ENCODE data around the gene RPIA.

Gene RPIA

GRCh38 chr2:88724643-88725332 is 33.3 kb downstream of the RPIA start:
- Histone ChIP-seq H3K4me3 (ENCODE audit: low read depth in 1 of 2, low read length in 2 of 2) (no peak overlapping the region), H3K9me3 (ENCODE audit: control insufficient read depth in 1 of 2, low read length in 2 of 2) (no peaks in the 10 kb centered on the region), H3K9ac (ENCODE audit: low read depth in 1 of 2, low read length in 2 of 2) (no peak overlapping the region), H3K27ac (ENCODE audit: low read depth, low read length) (no peak overlapping the region), H3K4me1 (ENCODE audit: control insufficient read depth in 1 of 2, insufficient read depth in 2 of 2, low read length in 2 of 2) (peaks cover 10 to 12% of the 10 kb centered on the region in 2 donors), H3K27me3 (ENCODE audit: control insufficient read depth in 1 of 2, insufficient read depth in 2 of 2, low read length in 2 of 2) (no peaks in the 10 kb centered on the region), H3K36me3 (ENCODE audit: control insufficient read depth in 1 of 2, insufficient read depth in 2 of 2, low read length in 2 of 2) (no peaks in the 10 kb centered on the region)

DNA sequence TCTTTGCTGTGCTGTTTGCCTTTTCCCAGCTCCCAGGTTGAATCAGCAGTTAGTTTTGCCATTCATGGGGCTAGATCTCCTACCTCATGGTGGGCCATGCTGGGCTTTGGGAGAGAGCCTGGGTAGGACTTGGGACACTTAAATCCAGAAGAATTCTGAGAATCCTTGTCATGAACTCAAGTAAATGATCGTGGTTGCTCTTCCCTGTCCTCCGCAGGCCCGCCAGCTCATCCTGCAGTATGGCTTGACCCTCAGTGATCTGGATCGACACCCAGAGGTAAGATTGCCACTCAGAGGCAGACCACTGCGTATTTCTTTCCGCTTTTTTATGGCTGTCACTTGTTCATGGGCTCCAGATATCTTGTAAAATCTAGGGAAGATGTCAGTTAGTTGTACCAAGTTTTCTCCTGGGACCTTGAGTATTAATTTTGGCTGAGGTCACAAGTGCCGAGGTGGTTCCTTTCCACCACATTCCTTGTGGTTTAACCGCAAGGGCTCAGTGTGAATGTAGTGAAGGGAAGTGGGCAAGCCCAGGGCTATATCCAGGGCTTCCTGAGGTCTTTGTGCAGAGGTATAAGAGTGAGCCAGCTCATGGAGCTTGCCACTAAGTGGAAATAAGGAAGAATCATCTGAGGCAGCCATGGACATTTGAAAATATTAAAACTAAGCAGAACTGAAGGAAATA is 37.7 kb downstream of the RPIA start:
- no peaks in the 10 kb centered on the region for H3K27me3 ChIP-seq (ENCODE audit: control insufficient read depth in 1 of 2, insufficient read depth in 2 of 2, low read length in 2 of 2)
- H3K4me3 ChIP-seq (ENCODE audit: low read depth in 1 of 2, low read length in 2 of 2) = no peak overlapping the region
- H3K9ac ChIP-seq (ENCODE audit: low read depth in 1 of 2, low read length in 2 of 2) = no peak overlapping the region
- H3K36me3 ChIP-seq (ENCODE audit: control insufficient read depth in 1 of 2, insufficient read depth in 2 of 2, low read length in 2 of 2) = no peaks in the 10 kb centered on the region
- peaks cover 4 to 12% of the 10 kb centered on the region in 2 donors for H3K4me1 ChIP-seq (ENCODE audit: control insufficient read depth in 1 of 2, insufficient read depth in 2 of 2, low read length in 2 of 2)
- H3K9me3 ChIP-seq (ENCODE audit: control insufficient read depth in 1 of 2, low read length in 2 of 2) = no peaks in the 10 kb centered on the region
- H3K27ac ChIP-seq (ENCODE audit: low read depth, low read length) = no peak overlapping the region

GRCh38 chr2:88733155-88733902 is 41.9 kb downstream of the RPIA start:
- Histone ChIP-seq H3K27me3 (ENCODE audit: control insufficient read depth in 1 of 2, insufficient read depth in 2 of 2, low read length in 2 of 2) (no peaks in the 10 kb centered on the region), H3K9ac (ENCODE audit: low read depth in 1 of 2, low read length in 2 of 2) (no peak overlapping the region), H3K27ac (ENCODE audit: low read depth, low read length) (no peak overlapping the region), H3K4me3 (ENCODE audit: low read depth in 1 of 2, low read length in 2 of 2) (no peak overlapping the region), H3K9me3 (ENCODE audit: control insufficient read depth in 1 of 2, low read length in 2 of 2) (no peaks in the 10 kb centered on the region), H3K36me3 (ENCODE audit: control insufficient read depth in 1 of 2, insufficient read depth in 2 of 2, low read length in 2 of 2) (peaks cover 17 to 28% of the 10 kb centered on the region in 2 donors), H3K4me1 (ENCODE audit: control insufficient read depth in 1 of 2, insufficient read depth in 2 of 2, low read length in 2 of 2) (peaks cover 13 to 24% of the 10 kb centered on the region in 2 donors)

DNA sequence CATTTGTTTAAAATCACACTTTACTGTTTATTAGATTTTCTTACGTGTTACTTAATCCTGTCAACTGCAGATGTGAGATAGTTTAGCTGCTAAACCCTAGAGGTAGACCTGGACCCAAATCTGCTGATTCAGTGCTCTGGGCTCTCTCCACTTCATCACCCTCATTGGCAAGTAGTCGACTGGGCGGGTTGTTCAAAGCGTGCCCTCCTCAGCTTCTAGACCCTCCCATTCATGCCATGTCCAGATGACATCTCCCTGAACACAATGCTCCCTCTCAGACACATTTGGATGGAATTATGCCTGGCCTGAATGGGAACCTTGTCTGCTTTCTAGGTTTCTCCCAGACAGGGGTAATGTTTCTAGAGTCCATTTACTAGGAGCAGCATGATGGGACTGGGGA is 43.7 kb downstream of the RPIA start:
- no peaks in the 10 kb centered on the region for H3K27me3 ChIP-seq (ENCODE audit: control insufficient read depth in 1 of 2, insufficient read depth in 2 of 2, low read length in 2 of 2)
- H3K36me3 ChIP-seq (ENCODE audit: control insufficient read depth in 1 of 2, insufficient read depth in 2 of 2, low read length in 2 of 2) = peaks cover 17 to 37% of the 10 kb centered on the region in 2 donors

GRCh38 chr2:88735853-88736252 is 44.4 kb downstream of the RPIA start:
- H3K4me3 ChIP-seq (ENCODE audit: low read depth in 1 of 2, low read length in 2 of 2) = no peak overlapping the region
- H3K36me3 ChIP-seq (ENCODE audit: control insufficient read depth in 1 of 2, insufficient read depth in 2 of 2, low read length in 2 of 2) = peaks cover 17 to 43% of the 10 kb centered on the region in 2 donors
- no peaks in the 10 kb centered on the region for H3K9me3 ChIP-seq (ENCODE audit: control insufficient read depth in 1 of 2, low read length in 2 of 2)
- peaks cover 13 to 24% of the 10 kb centered on the region in 2 donors for H3K4me1 ChIP-seq (ENCODE audit: control insufficient read depth in 1 of 2, insufficient read depth in 2 of 2, low read length in 2 of 2)
- no peak overlapping the region for H3K27ac ChIP-seq (ENCODE audit: low read depth, low read length)
- no peaks in the 10 kb centered on the region for H3K27me3 ChIP-seq (ENCODE audit: control insufficient read depth in 1 of 2, insufficient read depth in 2 of 2, low read length in 2 of 2)
- no peak overlapping the region for H3K9ac ChIP-seq (ENCODE audit: low read depth in 1 of 2, low read length in 2 of 2)

More for the DNA sequence above, 43.7 kb downstream of the RPIA start:
- Histone ChIP-seq H3K9ac (ENCODE audit: low read depth in 1 of 2, low read length in 2 of 2) (no peak overlapping the region), H3K27ac (ENCODE audit: low read depth, low read length) (no peak overlapping the region), H3K4me3 (ENCODE audit: low read depth in 1 of 2, low read length in 2 of 2) (no peak overlapping the region), H3K4me1 (ENCODE audit: control insufficient read depth in 1 of 2, insufficient read depth in 2 of 2, low read length in 2 of 2) (peaks cover 13 to 24% of the 10 kb centered on the region in 2 donors), H3K9me3 (ENCODE audit: control insufficient read depth in 1 of 2, low read length in 2 of 2) (no peaks in the 10 kb centered on the region)

DNA sequence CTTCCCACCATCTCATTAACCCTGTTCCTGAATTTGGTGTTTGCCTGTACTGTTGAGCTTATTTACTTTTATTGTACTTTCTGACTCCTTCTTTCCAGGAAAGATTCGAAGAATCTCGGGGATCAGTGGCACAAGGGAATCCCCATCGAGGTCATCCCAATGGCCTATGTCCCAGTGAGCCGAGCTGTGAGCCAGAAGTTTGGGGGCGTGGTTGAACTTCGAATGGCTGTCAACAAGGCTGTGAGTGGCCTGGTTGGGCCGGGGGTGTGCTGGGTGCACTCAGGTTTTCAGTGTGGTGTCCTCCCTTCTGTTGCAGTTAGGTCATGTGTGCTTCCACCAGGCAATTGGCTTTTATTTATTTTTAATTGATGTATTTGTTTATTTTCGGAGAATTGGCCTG is 45.0 kb downstream of the RPIA start:
- no peak overlapping the region for H3K27ac ChIP-seq (ENCODE audit: low read depth, low read length)

DNA sequence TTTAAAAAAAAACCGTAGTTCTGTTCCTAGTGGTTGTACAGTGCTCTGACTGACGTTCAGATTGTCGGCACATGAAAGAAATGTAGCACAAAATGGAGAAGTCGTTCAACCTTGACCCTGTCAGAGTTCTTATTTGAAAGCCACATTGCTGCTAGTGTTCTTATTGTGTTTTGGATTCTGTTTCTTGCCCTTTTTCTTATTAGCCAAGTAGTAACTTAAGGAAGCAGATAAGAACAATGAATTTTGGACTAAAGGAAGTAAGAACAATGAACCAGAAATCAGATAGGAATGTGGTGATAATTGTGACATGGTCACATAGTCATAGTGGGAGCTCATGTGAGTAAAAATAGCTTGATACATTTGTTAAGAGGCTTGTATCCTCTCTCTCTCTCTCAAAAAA is 45.9 kb downstream of the RPIA start:
- peaks cover 13 to 24% of the 10 kb centered on the region in 2 donors for H3K4me1 ChIP-seq (ENCODE audit: control insufficient read depth in 1 of 2, insufficient read depth in 2 of 2, low read length in 2 of 2)
- peaks cover 17 to 58% of the 10 kb centered on the region in 2 donors for H3K36me3 ChIP-seq (ENCODE audit: control insufficient read depth in 1 of 2, insufficient read depth in 2 of 2, low read length in 2 of 2)
- H3K27ac ChIP-seq (ENCODE audit: low read depth, low read length) = no peak overlapping the region
- no peaks in the 10 kb centered on the region for H3K27me3 ChIP-seq (ENCODE audit: control insufficient read depth in 1 of 2, insufficient read depth in 2 of 2, low read length in 2 of 2)
- H3K9ac ChIP-seq (ENCODE audit: low read depth in 1 of 2, low read length in 2 of 2) = no peak overlapping the region
- no peak overlapping the region for H3K4me3 ChIP-seq (ENCODE audit: low read depth in 1 of 2, low read length in 2 of 2)
- H3K9me3 ChIP-seq (ENCODE audit: control insufficient read depth in 1 of 2, low read length in 2 of 2) = no peaks in the 10 kb centered on the region

More for the DNA sequence above, 45.0 kb downstream of the RPIA start:
- H3K27me3 ChIP-seq (ENCODE audit: control insufficient read depth in 1 of 2, insufficient read depth in 2 of 2, low read length in 2 of 2) = no peaks in the 10 kb centered on the region
- peaks cover 13 to 24% of the 10 kb centered on the region in 2 donors for H3K4me1 ChIP-seq (ENCODE audit: control insufficient read depth in 1 of 2, insufficient read depth in 2 of 2, low read length in 2 of 2)
- no peak overlapping the region for H3K4me3 ChIP-seq (ENCODE audit: low read depth in 1 of 2, low read length in 2 of 2)
- H3K36me3 ChIP-seq (ENCODE audit: control insufficient read depth in 1 of 2, insufficient read depth in 2 of 2, low read length in 2 of 2) = peaks cover 17 to 49% of the 10 kb centered on the region in 2 donors
- H3K9ac ChIP-seq (ENCODE audit: low read depth in 1 of 2, low read length in 2 of 2) = no peak overlapping the region
- no peaks in the 10 kb centered on the region for H3K9me3 ChIP-seq (ENCODE audit: control insufficient read depth in 1 of 2, low read length in 2 of 2)

DNA sequence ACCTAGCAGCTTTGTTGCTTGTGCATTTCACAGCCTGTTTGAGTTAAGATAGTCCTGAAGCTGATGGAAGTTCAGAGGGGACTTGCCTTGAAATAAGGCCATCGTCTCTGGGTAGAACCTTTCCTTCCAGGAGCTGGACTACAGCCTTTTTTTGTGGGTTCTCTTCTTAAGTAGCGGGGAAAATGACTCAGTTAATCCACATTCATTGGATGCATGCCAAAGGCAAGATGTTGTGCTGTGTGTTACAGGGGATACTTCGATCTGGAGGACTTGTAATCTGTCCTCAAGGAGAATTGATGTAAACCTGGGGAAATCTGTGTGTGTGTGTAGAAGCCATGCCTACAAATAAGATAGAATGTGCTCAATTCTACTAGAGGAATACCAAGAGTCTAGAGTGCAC is 46.8 kb downstream of the RPIA start:
- H3K27ac ChIP-seq (ENCODE audit: low read depth, low read length) = no peak overlapping the region
- H3K4me1 ChIP-seq (ENCODE audit: control insufficient read depth in 1 of 2, insufficient read depth in 2 of 2, low read length in 2 of 2) = peaks cover 13 to 24% of the 10 kb centered on the region in 2 donors
- peaks cover 17 to 63% of the 10 kb centered on the region in 2 donors for H3K36me3 ChIP-seq (ENCODE audit: control insufficient read depth in 1 of 2, insufficient read depth in 2 of 2, low read length in 2 of 2)
- no peaks in the 10 kb centered on the region for H3K27me3 ChIP-seq (ENCODE audit: control insufficient read depth in 1 of 2, insufficient read depth in 2 of 2, low read length in 2 of 2)
- no peak overlapping the region for H3K4me3 ChIP-seq (ENCODE audit: low read depth in 1 of 2, low read length in 2 of 2)
- no peaks in the 10 kb centered on the region for H3K9me3 ChIP-seq (ENCODE audit: control insufficient read depth in 1 of 2, low read length in 2 of 2)
- no peak overlapping the region for H3K9ac ChIP-seq (ENCODE audit: low read depth in 1 of 2, low read length in 2 of 2)

DNA sequence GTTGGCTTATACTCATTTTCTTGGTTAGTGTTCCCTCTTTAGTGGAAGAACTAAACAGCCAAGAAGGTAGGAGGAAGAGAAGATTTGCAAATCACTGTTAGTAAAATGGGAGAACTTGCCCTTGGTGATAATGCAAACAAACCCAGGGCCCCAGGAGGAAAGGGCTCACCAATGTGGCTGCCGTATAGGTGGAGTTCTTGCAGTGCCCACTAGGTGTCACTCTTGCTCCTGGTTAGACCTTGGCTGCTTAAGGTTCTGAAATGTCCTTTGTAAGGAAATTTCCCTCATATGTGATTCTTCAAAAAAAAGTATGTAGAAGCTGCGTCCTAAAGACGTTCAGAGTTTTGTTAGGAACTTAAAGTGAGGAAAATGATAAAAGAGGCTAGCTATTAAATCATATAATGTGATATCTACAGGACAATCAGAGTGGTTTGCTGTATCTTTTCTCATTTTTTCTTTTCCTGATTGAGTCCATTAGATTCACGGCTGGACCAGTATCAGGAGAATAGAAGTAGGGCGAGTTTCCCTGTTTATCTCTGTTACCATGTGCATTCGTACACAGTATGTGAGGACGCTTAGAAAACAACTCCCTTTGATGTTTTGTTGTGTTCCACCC is 48.6 kb downstream of the RPIA start:
- Histone ChIP-seq H3K27me3 (ENCODE audit: control insufficient read depth in 1 of 2, insufficient read depth in 2 of 2, low read length in 2 of 2) (no peaks in the 10 kb centered on the region), H3K36me3 (ENCODE audit: control insufficient read depth in 1 of 2, insufficient read depth in 2 of 2, low read length in 2 of 2) (peaks cover 18 to 67% of the 10 kb centered on the region in 2 donors), H3K4me1 (ENCODE audit: control insufficient read depth in 1 of 2, insufficient read depth in 2 of 2, low read length in 2 of 2) (peaks cover 13 to 24% of the 10 kb centered on the region in 2 donors), H3K27ac (ENCODE audit: low read depth, low read length) (no peak overlapping the region), H3K4me3 (ENCODE audit: low read depth in 1 of 2, low read length in 2 of 2) (no peak overlapping the region), H3K9me3 (ENCODE audit: control insufficient read depth in 1 of 2, low read length in 2 of 2) (peaks cover 0 to under 1% of the 10 kb centered on the region in 2 donors), H3K9ac (ENCODE audit: low read depth in 1 of 2, low read length in 2 of 2) (no peak overlapping the region)
